HG03039 (cell line): ENCODE measurements around the gene LAMTOR5.

Experiments used
- ATAC-seq: cut with Tn5 transposase; IDR thresholded peaks from one replicate; pipeline ENCODE4 v1.9.1; 2021; ENCODE audit warnings: mild to moderate bottlenecking, moderate library complexity; ENCODE audit not compliant: unreplicated experiment

The LAMTOR5 gene

GRCh38 chr1:110390692-110391245 is 16.7 kb downstream of the LAMTOR5 start, which contains the start of gene SLC16A4:
SLC16A4 (minus strand) TSS chr1:110391026; CDS start chr1:110389323, 1,703 bp downstream.
- ATAC-seq: no peak

- no peak for ATAC-seq
Measured at GRCh38 chr1:110390096-110390495, 17.4 kb downstream of the LAMTOR5 start.

DNA sequence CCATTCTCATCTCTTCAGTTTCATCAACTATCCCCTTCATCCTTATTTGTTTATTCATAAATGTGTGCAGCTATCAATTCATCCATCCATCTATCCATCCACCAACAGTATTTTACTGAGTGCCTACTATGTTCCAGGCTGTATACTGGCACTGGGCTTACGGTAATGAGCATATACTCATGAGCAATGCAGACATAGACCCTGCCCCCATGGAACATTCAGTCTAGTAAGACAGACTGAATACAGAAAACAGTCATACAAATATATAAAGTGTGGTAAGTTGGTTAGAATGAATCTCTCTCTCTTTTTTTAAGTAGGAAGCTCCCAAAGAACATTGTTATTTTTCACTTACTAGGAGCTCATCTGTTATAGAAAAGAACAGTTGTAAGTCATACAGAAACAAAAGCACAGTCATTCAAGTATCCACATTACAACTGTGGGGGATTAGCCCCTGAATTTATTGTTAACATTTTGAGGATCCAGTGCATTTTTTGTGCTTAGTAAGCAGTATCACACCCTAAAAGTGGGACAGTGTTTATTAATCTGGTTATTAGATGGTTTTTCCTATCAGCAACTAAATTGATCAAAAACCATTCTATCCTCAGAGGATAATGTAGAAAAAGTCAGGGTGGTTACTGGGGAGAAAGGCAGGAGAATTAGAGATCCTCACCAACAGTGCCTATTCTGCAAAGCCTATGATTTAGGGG is 20.3 kb downstream of the LAMTOR5 start:
- no peak for ATAC-seq

- ATAC-seq: no peak
Measured at GRCh38 chr1:110385369-110385768, 22.1 kb downstream of the LAMTOR5 start.

- ATAC-seq: no peak
Measured at GRCh38 chr1:110384581-110385321, 22.7 kb downstream of the LAMTOR5 start.

DNA sequence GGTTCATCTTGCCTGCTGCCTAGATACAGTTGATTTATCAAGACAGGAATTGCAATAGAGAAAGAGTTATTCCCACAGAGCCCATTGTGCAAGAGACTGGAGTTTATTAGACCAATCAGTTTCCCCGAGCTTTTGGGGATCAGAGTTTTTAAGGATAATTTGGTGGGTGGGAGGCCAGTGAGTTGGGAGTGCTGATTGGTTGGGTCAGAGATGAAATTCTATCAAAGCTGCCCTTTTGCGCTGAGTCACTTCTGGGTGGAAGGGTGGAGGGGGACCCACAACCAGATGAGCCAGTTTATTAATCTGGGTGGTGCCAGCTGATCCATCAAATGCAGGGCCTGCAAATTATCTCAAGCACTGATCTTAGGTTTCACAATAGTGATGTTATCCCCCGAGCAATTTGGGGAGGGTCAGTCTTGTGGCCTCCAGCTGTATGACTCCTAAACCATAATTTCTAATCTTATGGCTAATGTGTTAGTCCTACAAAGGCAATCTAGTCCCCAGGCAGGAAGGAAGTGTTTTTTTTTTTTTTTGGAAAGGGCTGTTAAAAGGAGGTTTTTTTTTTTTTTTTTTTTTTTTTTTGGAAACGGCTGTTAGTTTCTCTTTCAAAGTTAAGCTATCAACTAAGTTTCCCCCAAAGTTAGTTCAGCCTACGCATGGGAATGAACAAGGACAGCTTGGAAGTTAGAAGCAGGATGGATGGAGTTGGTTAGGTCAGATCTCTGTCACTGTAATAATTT is 24.1 kb downstream of the LAMTOR5 start:
- no peak for ATAC-seq

DNA sequence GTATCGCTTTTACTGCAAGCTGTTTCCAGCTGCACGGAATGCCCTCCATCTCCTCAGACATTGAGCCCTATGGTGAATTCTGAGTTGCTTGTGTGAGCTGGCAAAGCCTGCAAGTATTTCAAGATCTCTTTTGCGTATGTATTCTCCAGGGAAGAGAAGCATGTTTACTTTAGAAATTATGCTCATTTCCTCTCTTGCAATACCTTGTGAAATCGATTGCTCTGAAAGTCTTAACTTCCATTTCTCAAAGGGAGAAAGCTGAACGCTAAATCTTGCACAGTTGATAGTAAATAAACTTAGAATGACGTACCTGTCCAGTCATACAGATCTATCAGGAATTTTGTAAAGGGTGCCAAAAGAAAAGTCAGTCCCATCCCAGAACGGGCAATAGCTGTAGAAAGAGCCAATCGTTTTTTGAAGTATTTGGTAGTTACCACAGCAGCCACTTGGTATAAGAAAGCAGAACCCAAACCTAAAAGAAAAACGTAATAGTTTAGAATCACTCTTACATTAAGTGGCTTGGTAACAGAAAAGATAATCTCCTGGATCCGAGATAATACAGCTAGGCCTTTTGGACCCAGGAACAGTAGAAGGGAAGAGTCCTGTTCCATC is 26.7 kb downstream of the LAMTOR5 start:
- ATAC-seq: no peak

GRCh38 chr1:110375490-110375889 is 32.0 kb downstream of the LAMTOR5 start:
- ATAC-seq: no peak

DNA sequence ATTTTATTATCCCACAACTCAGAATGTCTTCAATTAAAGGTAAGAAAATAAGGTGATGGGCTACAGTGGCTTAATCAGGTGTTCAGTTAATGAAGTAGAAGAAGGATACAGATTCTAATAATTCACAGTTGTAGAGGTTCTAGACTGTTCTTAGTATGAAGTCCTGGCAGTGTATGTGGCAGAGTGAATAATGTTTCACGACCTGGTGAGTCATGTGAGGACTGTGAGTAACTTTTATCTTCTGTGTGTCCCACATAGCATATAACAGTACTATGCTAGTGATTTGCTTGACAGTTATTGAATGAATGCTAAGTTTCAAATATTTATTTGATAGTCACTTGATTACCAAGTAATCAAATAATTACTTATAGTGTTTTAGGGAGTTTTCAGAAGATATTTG is 36.7 kb downstream of the LAMTOR5 start:
- ATAC-seq: no peak

GRCh38 chr1:110364221-110364620 is 43.3 kb downstream of the LAMTOR5 start:
- ATAC-seq: no peak

GRCh38 chr1:110361856-110362255 is 45.6 kb downstream of the LAMTOR5 start:
- ATAC-seq: no peak

DNA sequence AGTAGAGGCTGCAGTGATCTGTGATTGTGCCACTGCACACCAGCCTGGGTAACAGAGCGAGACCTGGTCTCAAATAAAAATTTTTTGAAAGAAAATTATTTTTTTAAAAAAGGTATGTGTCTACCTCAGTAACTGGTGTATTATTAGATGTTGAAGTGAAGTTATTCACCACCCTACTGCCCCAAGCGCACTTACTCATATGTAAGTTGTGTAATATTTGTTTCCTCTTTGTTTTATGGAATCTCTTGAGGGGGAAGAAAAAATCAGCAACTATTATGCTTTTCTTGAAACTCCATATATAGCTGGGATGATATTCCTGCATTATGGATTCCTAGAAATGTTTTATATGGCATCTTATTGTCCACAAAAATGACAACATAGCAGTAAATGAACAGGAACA is 47.1 kb downstream of the LAMTOR5 start:
- ATAC-seq: no peak

DNA sequence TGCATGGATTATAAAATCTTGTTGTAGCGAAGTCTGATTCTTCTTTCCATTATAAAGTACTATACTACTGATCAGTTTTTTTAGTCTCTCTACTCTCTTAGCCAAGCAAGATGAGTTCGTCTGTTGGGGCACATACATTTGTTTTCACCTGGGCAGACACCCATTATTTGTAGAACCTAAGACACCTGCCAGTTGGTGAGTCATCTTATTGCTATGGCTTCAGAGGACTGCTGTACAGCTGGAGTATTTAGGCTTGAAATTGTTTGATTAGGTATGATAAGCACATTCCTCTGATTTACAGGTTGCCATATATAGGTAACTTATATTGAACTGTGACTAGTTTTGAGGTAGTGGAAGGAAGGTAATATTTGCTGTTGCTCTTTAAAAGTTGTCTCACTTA is 51.1 kb downstream of the LAMTOR5 start:
- ATAC-seq: no peak

- ATAC-seq: no peak
Measured at GRCh38 chr1:110355321-110355720, 52.2 kb downstream of the LAMTOR5 start.
